Neutrophil (primary cell): Measurements from ENCODE around the gene RPA1.

ENCODE experiments used
- H3K27ac ChIP-seq: fragments of 200-600 bp; sonication (generic); 2 replicates; pipeline ENCODE4 v1.5.1; 2016; ENCODE audit warnings: mild to moderate bottlenecking, moderate library complexity
- H3K27me3 ChIP-seq: fragments of 200-600 bp; sonication (generic); 2 replicates; pipeline ENCODE4 v1.6.0; 2016; ENCODE audit warnings: mild to moderate bottlenecking
- H3K36me3 ChIP-seq: fragments of 200-600 bp; sonication (generic); 2 replicates; pipeline ENCODE4 v1.5.1; 2017
- H3K4me1 ChIP-seq, 2 experiments: fragments of 200-600 bp in 1 of 2; sonication (generic) in 1 of 2; 1 replicate in 1 of 2; 2 replicates in 1 of 2; pipeline versions ENCODE4 v1.5.1 to v1.6.1; 2013 to 2016; ENCODE audit warnings: low read depth in 1 of 2, low read length in 1 of 2, mild to moderate bottlenecking in 1 of 2, moderate library complexity in 1 of 2; ENCODE audit not compliant: control insufficient read depth in 1 of 2, insufficient read depth in 1 of 2
- H3K4me3 ChIP-seq, 2 experiments: fragments of 200-600 bp in 1 of 2; sonication (generic) in 1 of 2; 1 replicate in 1 of 2; 2 replicates in 1 of 2; pipeline ENCODE4 v1.5.1; 2013 to 2016; ENCODE audit warnings: low read depth in 1 of 2, low read length in 1 of 2, mild to moderate bottlenecking in 1 of 2, moderate library complexity in 1 of 2
- H3K9me3 ChIP-seq: fragments of 200-600 bp; sonication (generic); 2 replicates; pipeline ENCODE4 v1.5.1; 2016
- CTCF ChIP-seq: fragments of 200-600 bp; sonication (generic); IDR thresholded peaks from 2 replicates; pipeline ENCODE4 v1.5.1; 2016; ENCODE audit warnings: antibody characterized with exemption

Gene RPA1

GRCh38 chr17:1878419-1879121 is 48.8 kb downstream of the RPA1 start:
- Histone ChIP-seq H3K4me3 (no peak overlapping the region), H3K36me3 (peaks cover 98% of the 10 kb centered on the region), H3K27me3 (no peaks in the 10 kb centered on the region), H3K4me1 (no peaks in the 10 kb centered on the region), H3K9me3 (no peaks in the 10 kb centered on the region), H3K27ac (no peak overlapping the region)
- no peak for TF ChIP-seq CTCF

- Histone ChIP-seq H3K27me3 (no peaks in the 10 kb centered on the region), H3K9me3 (no peaks in the 10 kb centered on the region), H3K4me3 (no peak overlapping the region), H3K36me3 (peaks cover 100% of the 10 kb centered on the region), H3K4me1 (no peaks in the 10 kb centered on the region), H3K27ac (no peak overlapping the region)
- no peak for TF ChIP-seq CTCF
Measured at GRCh38 chr17:1880851-1881630, 51.2 kb downstream of the RPA1 start.

GRCh38 chr17:1882836-1883235 is 53.0 kb downstream of the RPA1 start:
- Histone ChIP-seq H3K9me3 (no peaks in the 10 kb centered on the region), H3K27ac (no peak overlapping the region), H3K36me3 (peaks cover 97% of the 10 kb centered on the region), H3K4me3 (no peak overlapping the region), H3K4me1 (no peaks in the 10 kb centered on the region), H3K27me3 (no peaks in the 10 kb centered on the region)
- no peak for TF ChIP-seq CTCF

GRCh38 chr17:1883536-1883935 is 53.7 kb downstream of the RPA1 start:
- Histone ChIP-seq H3K36me3 (peaks cover 97% of the 10 kb centered on the region), H3K27me3 (no peaks in the 10 kb centered on the region), H3K4me1 (no peaks in the 10 kb centered on the region), H3K4me3 (no peak overlapping the region), H3K9me3 (no peaks in the 10 kb centered on the region), H3K27ac (no peak overlapping the region)
- TF ChIP-seq CTCF = no peak

- H3K27me3 ChIP-seq = no peaks in the 10 kb centered on the region
- peaks cover 93% of the 10 kb centered on the region for H3K36me3 ChIP-seq
- H3K4me3 ChIP-seq = no peak overlapping the region
- TF ChIP-seq CTCF = no peak
- H3K4me1 ChIP-seq = no peaks in the 10 kb centered on the region
- no peaks in the 10 kb centered on the region for H3K9me3 ChIP-seq
- H3K27ac ChIP-seq = no peak overlapping the region
Measured at GRCh38 chr17:1888741-1889140, 58.9 kb downstream of the RPA1 start.
